AG09309 (cell line): ENCODE measurements around the gene ATG16L2.

Experiments used
- DNase-seq: peaks from one replicate; pipeline ENCODE4 v3.0.0-alpha.2; 2010; ENCODE audit warnings: low read depth
- H3K4me3 ChIP-seq: 2 replicates; pipeline ENCODE4 v1.5.1; 2011; ENCODE audit warnings: mild to moderate bottlenecking, low read depth, low read length, moderate library complexity; ENCODE audit not compliant: control insufficient read depth
- TF ChIP-seq, protein P1 (sequence below): IDR thresholded peaks from 2 replicates; pipeline ENCODE4 v1.5.1; 2011; ENCODE audit warnings: mild to moderate bottlenecking, low read depth, low read length, inconsistent platforms; ENCODE audit not compliant: insufficient read depth, control insufficient read depth; ENCODE audit errors: missing control alignments

Gene ATG16L2

DNA sequence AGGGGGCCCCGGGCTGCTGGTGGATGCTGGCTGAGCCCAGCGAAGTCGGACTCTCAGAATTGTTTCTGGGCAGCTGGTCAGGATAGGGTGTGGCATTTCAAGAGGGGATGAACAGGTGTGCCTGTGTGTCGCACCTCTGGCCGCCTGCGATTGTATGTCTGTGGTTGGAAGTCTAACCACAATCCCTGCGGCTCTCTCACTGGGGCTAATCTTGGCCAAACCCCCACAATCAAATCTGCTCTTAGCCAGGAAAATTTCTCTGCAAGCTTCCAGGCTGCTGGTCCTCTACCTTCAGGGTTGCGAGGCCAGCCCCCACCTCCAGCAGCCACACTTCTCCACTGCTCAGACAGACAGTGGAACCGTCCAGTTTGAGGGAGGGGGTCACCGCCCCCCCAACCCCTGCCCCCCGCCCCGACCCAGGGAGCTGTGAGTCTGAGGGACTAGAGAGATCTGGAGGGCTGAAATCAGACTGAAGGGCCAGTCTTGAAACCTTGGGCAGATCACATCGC lies 953 bp downstream of the ATG16L2 start:
- no peak for DNase-seq

DNA sequence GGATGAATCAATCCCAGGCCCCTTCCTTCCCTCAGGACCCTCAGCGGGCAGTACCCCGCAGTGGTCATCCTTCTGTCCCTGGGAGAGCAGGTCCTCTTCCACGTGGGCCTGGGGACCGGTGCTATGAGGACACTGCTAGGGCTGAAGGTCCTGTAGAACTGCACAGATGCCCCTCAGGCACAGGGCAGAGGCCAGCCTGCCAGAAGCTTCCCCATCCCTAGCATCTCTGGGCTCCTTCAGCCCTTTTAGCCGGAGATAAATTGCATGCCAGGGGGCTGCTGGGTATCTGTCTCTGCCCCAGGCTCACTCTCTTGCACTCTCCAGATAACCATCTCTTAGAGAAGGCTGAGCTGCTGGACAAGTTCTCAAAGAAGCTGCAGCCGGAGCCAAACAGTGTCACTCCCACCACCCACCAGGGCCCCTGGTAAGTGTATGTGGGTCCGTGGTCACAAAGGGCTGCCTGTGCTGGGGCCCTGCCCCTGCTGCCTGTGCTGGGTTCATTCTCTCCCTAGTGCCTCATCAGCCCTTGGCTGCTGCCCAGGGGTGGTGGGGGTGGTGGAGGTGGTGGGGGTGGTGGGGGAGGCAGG lies 2.3 kb downstream of the ATG16L2 start:
- no peak for DNase-seq
- TF ChIP-seq, protein P1, sequence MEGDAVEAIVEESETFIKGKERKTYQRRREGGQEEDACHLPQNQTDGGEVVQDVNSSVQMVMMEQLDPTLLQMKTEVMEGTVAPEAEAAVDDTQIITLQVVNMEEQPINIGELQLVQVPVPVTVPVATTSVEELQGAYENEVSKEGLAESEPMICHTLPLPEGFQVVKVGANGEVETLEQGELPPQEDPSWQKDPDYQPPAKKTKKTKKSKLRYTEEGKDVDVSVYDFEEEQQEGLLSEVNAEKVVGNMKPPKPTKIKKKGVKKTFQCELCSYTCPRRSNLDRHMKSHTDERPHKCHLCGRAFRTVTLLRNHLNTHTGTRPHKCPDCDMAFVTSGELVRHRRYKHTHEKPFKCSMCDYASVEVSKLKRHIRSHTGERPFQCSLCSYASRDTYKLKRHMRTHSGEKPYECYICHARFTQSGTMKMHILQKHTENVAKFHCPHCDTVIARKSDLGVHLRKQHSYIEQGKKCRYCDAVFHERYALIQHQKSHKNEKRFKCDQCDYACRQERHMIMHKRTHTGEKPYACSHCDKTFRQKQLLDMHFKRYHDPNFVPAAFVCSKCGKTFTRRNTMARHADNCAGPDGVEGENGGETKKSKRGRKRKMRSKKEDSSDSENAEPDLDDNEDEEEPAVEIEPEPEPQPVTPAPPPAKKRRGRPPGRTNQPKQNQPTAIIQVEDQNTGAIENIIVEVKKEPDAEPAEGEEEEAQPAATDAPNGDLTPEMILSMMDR = no peak

More for the DNA sequence above, 953 bp downstream of the ATG16L2 start:
- H3K4me3 ChIP-seq = peak overlapping the region; percentile 83
- TF ChIP-seq, protein P1 = no peak

GRCh38 chr11:72817966-72818365 lies 3.8 kb downstream of the ATG16L2 start:
- TF ChIP-seq, protein P1 = no peak
- no peak for DNase-seq
- no peak overlapping the region for H3K4me3 ChIP-seq

More for the DNA sequence above, 2.3 kb downstream of the ATG16L2 start:
- H3K4me3 ChIP-seq = no peak overlapping the region

DNA sequence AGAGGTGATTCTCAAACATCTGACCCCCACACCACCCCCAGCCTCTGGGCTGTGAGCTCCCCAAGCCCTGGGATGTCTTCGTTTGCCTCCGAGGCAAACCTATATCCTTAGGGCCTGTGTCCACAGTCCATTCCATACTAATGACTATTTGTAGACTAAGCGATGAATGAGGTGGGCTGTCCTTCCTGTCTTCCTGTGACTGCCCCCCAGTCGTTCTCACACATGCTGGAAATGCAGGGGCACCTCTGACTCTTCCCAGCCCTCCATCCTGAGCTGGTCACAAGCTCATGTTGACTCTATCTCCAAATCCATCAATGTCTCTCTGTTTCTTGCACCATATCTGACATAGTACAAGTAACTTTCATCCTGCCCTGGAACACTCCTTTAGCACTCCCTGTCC lies 4.8 kb downstream of the ATG16L2 start:
- TF ChIP-seq, protein P1 = no peak
- no peak for DNase-seq

GRCh38 chr11:72820439-72821139 lies 6.4 kb downstream of the ATG16L2 start:
- TF ChIP-seq, protein P1 = no peak
- DNase-seq = no peak
- H3K4me3 ChIP-seq = no peak overlapping the region

More for the DNA sequence above, 4.8 kb downstream of the ATG16L2 start:
- no peak overlapping the region for H3K4me3 ChIP-seq

DNA sequence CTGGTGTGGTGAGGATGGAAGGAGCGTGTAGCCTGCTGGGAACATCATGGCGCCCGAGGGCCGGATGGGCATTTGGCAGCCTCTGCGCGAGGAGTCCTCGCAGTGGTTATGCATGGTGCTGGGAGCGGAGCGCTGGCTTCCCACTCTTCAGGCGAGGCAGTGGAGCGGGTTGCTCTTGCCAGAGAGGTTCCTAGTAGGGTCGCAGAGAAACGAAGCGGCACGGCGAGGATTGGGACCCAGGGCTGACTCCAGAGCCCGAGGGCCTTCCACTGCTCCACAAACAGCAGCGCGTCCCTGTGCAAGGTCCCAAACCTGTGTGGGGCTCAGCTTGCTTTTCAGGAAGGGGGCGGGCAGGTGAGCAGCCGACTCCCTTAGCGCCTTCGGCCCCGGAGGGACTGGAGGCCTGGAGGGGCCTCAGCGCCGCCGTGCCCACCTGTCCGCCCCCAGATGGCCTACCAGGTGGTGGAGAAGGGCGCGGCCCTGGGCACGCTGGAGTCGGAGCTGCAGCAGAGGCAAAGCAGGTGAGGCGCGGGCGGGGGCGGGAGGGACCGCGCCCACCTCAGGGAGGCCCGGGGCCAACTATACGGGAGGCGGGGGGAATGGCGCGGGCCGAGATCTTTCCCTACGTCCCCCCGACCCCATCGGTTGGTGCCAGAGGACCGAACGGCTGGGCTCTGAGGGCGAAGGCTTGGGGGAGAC lies 7.2 kb downstream of the ATG16L2 start:
- TF ChIP-seq, protein P1 = no peak
- no peak for DNase-seq
- H3K4me3 ChIP-seq = peak overlapping the region; percentile 49
